Glutamatergic neuron (in vitro differentiated cells): ENCODE data around the gene HOXD12. TPM values are rescaled to one million over a fixed set of nuclear protein-coding genes. Genes with fewer than 3 reads are reported as not detected.

Experiments used
- DNase-seq: peaks from one replicate; pipeline ENCODE4 v3.0.0; 2022
- H3K27ac Mint-ChIP-seq: one replicate; pipeline ENCODE4 v1.8.0; 2020; ENCODE audit warnings: mild to moderate bottlenecking, mixed read lengths, inconsistent platforms; ENCODE audit not compliant: unreplicated experiment
- H3K27me3 Mint-ChIP-seq: one replicate; pipeline ENCODE4 v1.8.0; 2020; ENCODE audit warnings: mild to moderate bottlenecking, moderate library complexity, mixed read lengths, inconsistent platforms; ENCODE audit not compliant: unreplicated experiment
- H3K36me3 Mint-ChIP-seq: one replicate; pipeline ENCODE4 v1.8.0; 2020; ENCODE audit warnings: mild to moderate bottlenecking, mixed read lengths, inconsistent platforms; ENCODE audit not compliant: unreplicated experiment
- H3K4me1 Mint-ChIP-seq: one replicate; pipeline ENCODE4 v1.8.0; 2020; ENCODE audit warnings: mild to moderate bottlenecking, low read depth, mixed read lengths, inconsistent platforms; ENCODE audit not compliant: unreplicated experiment
- H3K4me3 Mint-ChIP-seq: one replicate; pipeline ENCODE4 v1.8.0; 2020; ENCODE audit warnings: mild to moderate bottlenecking, mixed read lengths, inconsistent platforms; ENCODE audit not compliant: unreplicated experiment
- H3K9me3 Mint-ChIP-seq: one replicate; pipeline ENCODE4 v1.8.0; 2020; ENCODE audit warnings: mild to moderate bottlenecking, moderate library complexity, mixed read lengths, inconsistent platforms; ENCODE audit not compliant: unreplicated experiment
- total RNA-seq: library from RNA; stranded (reverse); fragmentation: NEBNext Ultra II Directional; extraction: Animal tissue kit (Norgen Biotek cat#: 25700); gene quantifications from one replicate; pipeline ENCODE4 v1.2.1, GENCODE V29; 2021; ENCODE audit not compliant: unreplicated experiment
- TF ChIP-seq, protein P1 (sequence below): fragments of 200-600 bp; sonication (generic); IDR thresholded peaks from one replicate; pipeline ENCODE4 v1.5.0; 2021; ENCODE audit not compliant: partially characterized antibody, unreplicated experiment

The HOXD12 gene
- total RNA-seq, 1 donor from 2014 or later = not detected

DNA sequence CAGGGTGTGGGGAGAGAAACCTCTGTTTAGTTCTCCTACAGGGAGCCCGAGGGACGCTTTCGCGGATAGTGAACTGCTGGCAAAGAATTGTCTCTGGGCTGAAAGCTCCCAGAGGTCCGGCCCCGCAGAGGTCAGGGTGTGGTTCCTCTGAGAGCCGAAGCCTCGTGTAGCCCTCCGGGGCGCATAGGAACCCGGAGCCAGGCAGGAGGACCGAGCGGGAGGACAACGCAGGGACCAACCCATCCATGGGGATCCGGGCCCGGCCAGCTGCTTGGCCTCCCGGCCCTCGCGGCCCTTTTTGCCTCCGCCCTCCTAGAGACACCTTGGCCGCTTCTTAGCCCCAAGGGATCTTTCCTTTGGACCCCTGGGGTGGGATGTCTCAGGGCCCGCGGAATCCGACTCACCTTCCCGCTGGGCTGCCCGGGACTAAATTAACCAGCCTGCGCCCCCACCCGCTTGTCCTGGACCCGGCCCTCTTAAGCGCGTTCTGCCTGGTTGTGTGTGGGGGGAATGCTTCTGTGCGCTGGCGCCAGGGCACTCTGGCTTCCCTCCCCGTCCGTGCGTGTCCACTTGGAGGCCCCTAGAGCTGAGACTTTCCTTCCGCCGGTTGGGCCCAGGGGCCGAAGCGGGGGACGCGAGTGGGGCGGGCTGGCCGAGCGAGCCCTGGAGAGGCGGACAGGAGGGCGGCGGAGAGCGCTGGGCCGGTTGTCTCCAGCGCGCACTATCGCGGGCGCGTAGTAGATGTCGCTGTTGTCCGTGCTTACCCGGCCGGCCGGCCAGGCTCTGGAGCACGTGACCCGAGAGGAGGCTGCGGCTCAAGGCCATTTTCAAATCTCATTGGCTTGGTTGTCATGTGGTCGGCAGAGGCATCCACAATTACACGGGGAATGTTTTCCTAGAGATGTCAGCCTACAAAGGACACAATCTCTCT is 16.6 kb downstream of the HOXD12 start, which contains the start of gene HOXD10:
HOXD10 (plus strand) TSS at position 896 of the 931 bp plus-strand sequence. CDS start 56 bp downstream, outside the sequence.
- Mint-ChIP-seq H3K4me1 (no peaks in the 10 kb centered on the region), H3K4me3 (no peak within 1 kb of the TSS), H3K9me3 (peaks cover 6% of the 10 kb centered on the region), H3K27ac (no peak within 1 kb of the TSS), H3K36me3 (peaks cover 11% of the 10 kb centered on the region), H3K27me3 (peaks cover 50% of the 10 kb centered on the region)
- DNase-seq = peak; percentile 73
- TF ChIP-seq, protein P1, sequence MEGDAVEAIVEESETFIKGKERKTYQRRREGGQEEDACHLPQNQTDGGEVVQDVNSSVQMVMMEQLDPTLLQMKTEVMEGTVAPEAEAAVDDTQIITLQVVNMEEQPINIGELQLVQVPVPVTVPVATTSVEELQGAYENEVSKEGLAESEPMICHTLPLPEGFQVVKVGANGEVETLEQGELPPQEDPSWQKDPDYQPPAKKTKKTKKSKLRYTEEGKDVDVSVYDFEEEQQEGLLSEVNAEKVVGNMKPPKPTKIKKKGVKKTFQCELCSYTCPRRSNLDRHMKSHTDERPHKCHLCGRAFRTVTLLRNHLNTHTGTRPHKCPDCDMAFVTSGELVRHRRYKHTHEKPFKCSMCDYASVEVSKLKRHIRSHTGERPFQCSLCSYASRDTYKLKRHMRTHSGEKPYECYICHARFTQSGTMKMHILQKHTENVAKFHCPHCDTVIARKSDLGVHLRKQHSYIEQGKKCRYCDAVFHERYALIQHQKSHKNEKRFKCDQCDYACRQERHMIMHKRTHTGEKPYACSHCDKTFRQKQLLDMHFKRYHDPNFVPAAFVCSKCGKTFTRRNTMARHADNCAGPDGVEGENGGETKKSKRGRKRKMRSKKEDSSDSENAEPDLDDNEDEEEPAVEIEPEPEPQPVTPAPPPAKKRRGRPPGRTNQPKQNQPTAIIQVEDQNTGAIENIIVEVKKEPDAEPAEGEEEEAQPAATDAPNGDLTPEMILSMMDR = no peak

DNA sequence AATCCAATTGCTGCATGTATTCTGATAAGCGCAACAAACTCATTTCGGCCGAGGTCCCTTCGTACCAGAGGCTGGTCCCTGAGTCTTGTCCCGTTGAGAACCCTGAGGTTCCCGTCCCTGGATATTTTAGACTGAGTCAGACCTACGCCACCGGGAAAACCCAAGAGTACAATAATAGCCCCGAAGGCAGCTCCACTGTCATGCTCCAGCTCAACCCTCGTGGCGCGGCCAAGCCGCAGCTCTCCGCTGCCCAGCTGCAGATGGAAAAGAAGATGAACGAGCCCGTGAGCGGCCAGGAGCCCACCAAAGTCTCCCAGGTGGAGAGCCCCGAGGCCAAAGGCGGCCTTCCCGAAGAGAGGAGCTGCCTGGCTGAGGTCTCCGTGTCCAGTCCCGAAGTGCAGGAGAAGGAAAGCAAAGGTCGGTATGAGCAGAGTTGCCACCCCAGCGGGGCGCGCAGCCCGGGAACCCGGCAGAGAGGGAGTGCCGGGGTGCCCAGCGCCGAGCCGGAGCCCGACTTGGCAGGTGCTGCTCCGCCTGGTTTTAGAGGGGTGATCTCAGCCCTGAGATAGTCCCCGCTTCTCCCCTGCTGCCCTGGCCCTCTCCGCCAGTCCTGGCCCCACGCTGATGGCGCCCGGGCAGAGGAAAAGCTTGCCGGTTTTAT is 17.7 kb downstream of the HOXD12 start:
- Mint-ChIP-seq H3K4me3 (no peak overlapping the region), H3K9me3 (peaks cover 6% of the 10 kb centered on the region), H3K36me3 (peaks cover 11% of the 10 kb centered on the region), H3K27me3 (peaks cover 49% of the 10 kb centered on the region), H3K27ac (no peak overlapping the region), H3K4me1 (no peaks in the 10 kb centered on the region)
- no peak for DNase-seq
- TF ChIP-seq, protein P1 = no peak

DNA sequence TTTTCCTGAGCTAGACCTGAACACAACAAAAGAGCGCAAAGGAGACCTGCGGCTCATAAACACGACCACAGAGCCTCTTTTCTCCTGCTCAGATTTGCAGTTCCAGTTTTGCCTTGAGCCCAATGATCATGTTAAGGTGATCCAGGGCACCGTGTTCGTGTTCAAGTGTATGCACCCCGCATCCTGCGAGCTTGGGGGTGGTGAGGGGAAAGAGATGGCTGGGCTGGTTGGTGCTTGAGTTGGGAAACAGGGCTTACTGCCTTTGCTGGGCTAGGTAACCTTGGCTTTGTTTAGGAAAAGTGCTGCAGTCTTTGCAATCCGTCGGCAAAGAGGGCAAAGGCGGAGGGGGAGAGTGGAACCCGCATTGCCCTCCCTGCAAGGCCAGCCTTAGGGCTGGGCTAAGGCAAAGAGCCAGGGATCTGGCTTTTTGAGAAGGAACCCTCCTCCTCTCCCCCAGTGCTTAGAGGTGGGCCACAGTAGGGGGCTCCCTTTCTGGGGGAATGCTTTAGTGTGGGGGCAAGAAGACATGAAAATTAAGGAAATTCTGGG is 18.3 kb downstream of the HOXD12 start:
- Mint-ChIP-seq H3K36me3 (peaks cover 11% of the 10 kb centered on the region), H3K9me3 (peaks cover 6% of the 10 kb centered on the region), H3K27ac (no peak overlapping the region), H3K4me3 (no peak overlapping the region), H3K27me3 (peaks cover 48% of the 10 kb centered on the region), H3K4me1 (no peaks in the 10 kb centered on the region)
- TF ChIP-seq, protein P1 = no peak
- DNase-seq = no peak

DNA sequence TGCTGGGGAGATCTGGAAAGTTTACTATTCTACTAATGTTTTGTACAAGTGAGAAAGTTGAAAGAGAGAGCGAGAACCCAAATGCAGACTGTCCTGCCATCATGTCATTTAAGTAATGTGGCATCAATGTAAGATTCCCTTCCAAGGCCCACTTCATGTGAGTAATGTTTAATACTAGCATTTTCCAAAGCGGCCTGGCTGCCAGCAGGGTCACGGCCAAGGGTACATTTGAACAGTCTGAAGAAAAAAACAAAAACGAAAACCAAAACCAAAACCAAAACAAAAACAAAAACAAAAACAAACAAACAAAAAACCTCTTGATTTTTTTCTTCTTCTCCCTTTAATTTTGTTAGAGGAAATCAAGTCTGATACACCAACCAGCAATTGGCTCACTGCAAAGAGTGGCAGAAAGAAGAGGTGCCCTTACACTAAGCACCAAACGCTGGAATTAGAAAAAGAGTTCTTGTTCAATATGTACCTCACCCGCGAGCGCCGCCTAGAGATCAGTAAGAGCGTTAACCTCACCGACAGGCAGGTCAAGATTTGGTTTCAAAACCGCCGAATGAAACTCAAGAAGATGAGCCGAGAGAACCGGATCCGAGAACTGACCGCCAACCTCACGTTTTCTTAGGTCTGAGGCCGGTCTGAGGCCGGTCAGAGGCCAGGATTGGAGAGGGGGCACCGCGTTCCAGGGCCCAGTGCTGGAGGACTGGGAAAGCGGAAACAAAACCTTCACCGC is 19.2 kb downstream of the HOXD12 start:
- Mint-ChIP-seq H3K4me3 (no peak overlapping the region), H3K27ac (no peak overlapping the region), H3K4me1 (peaks cover under 1% of the 10 kb centered on the region), H3K27me3 (peaks cover 48% of the 10 kb centered on the region), H3K9me3 (peaks cover 8% of the 10 kb centered on the region), H3K36me3 (peaks cover 6% of the 10 kb centered on the region)
- no peak for DNase-seq
- TF ChIP-seq, protein P1 = peak; percentile 67
